Stimulated activated CD8-positive, alpha-beta memory T cell treated with anti-CD3 and anti-CD28 coated beads, Interleukin-12 subunit alpha, Interleukin-12 subunit beta, amount 100 ng/mL, for 24 hours (primary cell): Measurements from ENCODE around the gene ERC2.

Experiments
- DNase-seq: peaks from one replicate; pipeline ENCODE4 v3.0.0-alpha.2; 2020; ENCODE audit errors: extremely low read depth

The ERC2 gene

DNA sequence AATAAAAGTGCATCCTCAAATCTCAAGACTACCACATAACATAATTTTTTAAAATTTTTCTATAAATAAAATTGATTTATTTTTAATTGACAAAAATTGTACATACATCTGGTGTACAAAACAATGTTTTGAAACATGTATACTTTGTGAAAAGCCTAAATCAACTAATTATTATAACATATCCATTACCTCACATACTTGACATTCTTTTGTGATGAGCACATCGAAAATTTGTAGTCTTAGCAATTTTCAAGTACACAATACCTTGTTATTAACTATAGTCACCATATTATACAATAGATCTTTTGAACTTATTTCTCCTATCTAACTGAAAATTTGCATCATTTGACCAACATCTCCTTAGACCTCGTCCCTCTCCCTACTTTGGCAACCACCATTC is 973.3 kb downstream of the ERC2 start:
- DNase-seq, result no peak

GRCh38 chr3:55492976-55493375 is 975.3 kb downstream of the ERC2 start:
- no peak for DNase-seq

GRCh38 chr3:55491296-55491816 is 976.9 kb downstream of the ERC2 start:
- DNase-seq, result no peak

DNA sequence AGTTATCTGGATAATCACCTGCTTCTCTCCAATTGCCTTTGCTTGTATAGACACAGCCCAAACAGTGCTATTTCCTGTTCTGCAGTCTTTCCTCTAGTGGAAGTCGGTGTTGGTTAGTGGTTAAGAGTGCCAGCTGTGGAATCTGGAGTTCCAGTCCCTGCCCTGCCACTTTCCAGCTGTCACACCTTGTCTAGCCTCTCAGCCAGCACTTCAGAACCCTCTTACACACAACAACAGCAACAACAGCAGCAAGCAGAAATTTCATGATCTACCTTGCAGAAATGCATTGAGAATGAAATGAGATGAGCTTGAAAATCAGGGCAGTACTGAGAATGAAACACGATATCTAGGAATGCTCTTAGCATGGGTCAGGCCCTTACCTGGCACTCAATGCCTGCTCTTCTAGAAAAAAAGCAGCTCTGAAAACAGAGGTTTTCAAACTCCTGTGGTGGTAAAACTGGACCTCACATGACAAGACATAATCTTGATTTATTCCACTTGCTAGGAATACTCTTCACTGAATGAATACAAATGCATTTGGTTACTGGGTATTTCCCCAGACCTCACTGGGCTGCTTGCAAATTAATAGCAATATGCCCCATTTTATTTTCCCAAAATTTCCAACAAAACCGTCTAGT is 977.9 kb downstream of the ERC2 start:
- no peak for DNase-seq

- no peak for DNase-seq
Observed at GRCh38 chr3:55489798-55490132, 978.5 kb downstream of the ERC2 start.

GRCh38 chr3:55488398-55489055 is 979.7 kb downstream of the ERC2 start:
- DNase-seq, result no peak

DNA sequence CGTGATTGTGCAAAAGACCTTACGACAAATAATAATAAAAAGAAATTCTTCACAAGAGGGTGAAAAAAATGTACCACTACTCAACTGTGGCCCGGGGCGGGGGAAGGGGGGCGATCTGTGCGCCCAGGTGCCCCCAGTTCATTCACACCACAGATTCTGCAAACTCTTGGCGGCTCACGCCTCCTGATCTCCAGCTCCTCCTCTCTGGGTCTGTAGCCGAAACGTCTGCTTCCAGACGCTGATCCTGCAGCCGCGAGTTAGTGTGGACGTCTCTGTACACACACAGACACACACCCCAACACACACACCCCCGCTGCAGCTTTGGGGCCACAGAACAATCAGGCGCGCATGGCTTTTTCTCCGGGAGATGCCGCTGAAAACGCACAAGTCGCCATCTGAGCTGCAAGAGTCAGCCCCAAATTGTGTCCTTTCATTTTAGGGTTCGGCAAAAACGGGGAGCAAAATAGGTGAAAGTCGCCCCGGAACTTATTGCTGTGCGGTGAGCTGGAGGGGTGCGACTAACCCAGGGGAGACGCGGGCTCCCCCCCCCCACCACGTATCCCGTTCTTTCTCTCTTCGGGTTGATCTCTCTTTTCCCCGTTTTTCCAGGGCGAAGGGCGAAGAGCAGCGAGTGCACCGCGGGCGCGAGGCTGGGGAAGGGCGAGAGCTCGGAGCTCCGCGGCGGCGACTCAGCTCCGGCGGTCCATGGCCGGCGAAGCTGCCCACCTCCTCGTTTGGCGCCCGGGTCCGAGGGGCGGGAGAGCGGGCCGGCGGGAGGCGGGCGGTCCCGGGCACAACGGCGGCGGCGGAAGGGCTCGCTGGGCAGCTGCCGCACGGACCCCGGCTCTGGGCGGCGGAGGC is 980.7 kb downstream of the ERC2 start:
- DNase-seq, result no peak

- no peak for DNase-seq
Observed at GRCh38 chr3:55486857-55487380, 981.3 kb downstream of the ERC2 start, which contains the start of gene WNT5A. TSS of gene WNT5A (minus strand) at chr3:55487306. CDS start at chr3:55486985, 321 bp downstream.

DNA sequence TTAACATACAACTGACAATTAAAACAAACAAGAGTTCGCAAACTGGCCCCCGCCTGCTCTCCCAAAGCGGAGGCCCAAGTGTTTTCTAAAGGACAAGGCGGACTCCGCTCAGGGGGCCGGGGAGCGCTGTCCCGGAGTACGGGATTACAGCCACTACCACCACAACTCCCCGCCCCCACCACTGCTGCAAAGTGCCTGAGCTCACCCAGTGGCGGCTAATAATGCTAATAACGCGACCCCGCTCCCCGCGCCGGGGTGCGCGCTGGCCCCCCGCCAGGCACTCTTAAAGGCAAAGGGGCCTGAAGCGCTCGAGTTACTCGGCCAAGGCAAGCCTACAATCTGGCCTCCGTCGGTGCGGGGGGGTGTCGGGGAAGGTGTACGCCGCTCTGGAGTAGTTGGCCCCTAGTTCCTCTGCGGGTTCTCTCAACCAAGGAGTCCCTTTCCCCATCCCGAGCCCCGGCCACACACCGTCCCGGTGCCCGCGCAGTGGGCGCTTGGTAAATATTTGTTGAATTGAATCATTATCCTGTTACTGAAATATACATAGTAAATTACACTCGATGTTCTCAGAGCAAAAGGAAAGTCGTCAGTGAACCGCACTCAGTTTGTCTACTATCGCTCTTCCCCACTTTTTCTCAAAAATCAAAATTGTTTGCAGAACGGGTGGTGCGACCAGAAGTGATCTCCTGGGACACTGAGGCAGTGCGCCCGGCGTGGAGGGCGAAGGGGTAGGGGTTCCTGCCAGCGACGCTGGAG is 982.0 kb downstream of the ERC2 start:
- no peak for DNase-seq

GRCh38 chr3:55484801-55485791 is 983.2 kb downstream of the ERC2 start:
- DNase-seq, result no peak

- no peak for DNase-seq
Observed at GRCh38 chr3:55484191-55484689, 984.0 kb downstream of the ERC2 start.

- no peak for DNase-seq
Observed at GRCh38 chr3:55483196-55484095, 984.8 kb downstream of the ERC2 start.

DNA sequence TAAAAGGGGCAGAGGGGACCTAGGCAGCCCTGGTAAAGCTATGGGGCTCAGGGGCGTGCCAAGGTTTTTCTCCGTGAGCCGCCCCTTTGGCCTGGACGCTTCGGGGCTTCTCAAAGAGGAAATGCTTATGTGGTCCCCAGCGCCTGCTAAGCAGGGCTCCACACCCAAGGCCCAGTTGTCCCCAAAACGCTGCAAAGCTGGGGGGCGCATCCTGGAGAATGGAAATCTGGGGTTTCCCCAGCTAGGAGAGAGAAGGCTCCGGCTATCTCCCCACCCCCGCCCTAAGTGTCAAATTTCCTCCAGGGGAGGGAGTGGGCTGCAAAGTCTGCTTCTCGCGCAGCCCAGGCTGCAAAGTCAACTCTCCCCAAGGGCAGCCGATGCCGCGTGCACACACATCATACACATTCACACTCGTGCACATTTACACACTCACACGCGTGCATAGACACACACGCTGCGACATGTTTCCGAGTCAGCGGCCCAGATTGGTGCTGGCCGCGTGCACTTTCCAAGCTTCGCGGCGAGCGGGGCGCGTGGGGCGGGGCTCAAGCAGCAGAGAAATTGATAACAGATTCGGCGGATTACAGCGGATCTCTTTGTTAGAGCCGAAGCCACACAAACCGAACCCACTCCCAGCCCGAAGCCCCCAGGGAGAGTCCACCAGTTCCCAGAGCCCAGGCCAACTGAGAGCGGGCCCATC is 985.6 kb downstream of the ERC2 start:
- no peak for DNase-seq

DNA sequence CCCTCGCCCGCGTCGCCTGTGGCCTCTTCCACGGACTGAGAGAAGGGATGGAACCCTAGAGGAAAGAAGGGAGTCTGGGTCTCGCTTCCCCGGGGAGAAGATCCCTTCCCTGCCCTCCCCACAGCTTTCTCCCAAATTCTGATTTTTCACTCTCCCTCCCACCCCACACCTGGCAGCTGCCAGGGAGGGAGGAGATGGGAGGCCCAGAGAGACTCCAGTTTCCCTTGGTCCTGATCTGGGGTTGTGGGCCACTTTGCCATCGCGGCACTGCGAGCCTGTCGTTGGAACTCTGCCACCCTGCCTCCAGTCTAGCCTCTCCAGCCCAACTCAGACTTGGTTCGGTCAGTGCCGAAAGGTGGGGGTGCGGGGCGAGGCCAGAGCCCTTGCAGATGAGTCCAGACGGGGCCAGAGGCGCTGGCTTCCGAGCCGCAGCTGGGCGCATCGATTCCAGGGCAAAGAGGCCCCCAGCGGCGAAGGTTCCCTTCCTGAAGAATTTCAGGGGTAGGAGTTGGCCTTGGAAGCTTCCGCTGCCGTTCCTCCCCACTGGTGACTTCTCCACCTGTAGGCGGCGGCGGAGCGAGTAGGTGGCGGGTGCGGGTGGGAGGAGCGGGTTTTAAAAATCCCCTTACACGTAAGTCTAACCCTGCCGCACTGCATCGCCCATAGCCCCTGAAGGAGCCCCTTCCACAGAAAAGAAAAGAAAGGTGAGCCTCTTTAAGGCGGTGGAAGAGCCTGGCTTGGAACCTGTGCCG is 986.3 kb downstream of the ERC2 start:
- DNase-seq, result no peak

DNA sequence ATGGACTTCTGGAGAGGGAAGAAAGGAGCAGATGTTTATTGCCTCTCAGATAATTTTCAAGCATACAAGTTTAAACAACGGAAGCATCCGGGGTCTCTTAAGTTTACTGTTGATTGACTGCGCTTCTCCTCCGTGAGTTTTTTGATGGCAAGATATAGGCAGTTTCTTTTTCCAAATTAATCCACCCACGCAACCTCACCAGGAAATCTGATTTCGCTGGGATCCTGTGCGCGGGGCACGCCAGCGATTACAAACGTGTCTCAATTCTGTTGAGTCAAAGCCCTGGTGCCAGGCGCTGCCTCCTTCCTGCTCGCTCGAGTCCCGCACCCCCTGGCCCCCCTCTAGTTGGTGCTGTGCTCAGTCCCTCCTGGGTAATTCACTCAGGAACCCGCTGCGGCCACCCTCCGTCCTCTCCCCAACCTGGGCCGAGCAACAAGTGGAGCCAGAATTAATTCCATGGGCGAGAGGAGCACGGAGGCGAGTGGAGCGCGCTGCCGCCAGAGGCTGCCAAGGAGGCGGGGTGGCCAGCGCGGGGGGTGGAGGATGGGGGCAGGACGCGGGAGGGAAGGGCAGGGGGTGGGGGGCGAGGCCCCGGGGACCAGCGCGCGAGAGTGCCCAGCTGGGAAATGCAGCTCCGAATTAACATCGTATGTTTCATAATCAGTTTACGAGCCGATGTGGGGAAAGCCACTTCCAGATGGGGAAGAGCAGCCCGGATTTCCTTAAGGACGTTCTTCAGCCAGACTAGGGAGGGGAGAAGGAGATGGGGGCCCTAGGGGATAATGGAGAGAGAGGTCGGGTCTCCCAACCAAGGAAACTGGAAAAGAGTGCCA is 987.1 kb downstream of the ERC2 start:
- DNase-seq, result no peak
